Smooth muscle cell (in vitro differentiated cells): ENCODE results near the gene ACTRT2. TPM values are rescaled to one million over a fixed set of nuclear protein-coding genes. Genes with fewer than 3 reads are reported as not detected.

Experiments used
- DNase-seq: peaks from one replicate; lab custom pipeline; 2025; ENCODE audit not compliant: unreplicated experiment; lab: John Stamatoyannopoulos, UW
- H2AFZ ChIP-seq: fragments of 200-600 bp; sonication (generic); 2 replicates; pipeline ENCODE4 v1.6.0; 2016; ENCODE audit warnings: antibody characterized with exemption, low read depth, mild to moderate bottlenecking
- H3F3A ChIP-seq: fragments of 200-600 bp; sonication (generic); 2 replicates; pipeline ENCODE4 v1.6.0; 2017; ENCODE audit warnings: antibody characterized with exemption, low read depth
- H3K27ac ChIP-seq: fragments of 200-600 bp; sonication (generic); 2 replicates; pipeline ENCODE4 v1.5.1; 2016; ENCODE audit warnings: low read depth, mild to moderate bottlenecking
- H3K27me3 ChIP-seq: fragments of 200-600 bp; sonication (generic); 2 replicates; pipeline ENCODE4 v1.6.1; 2016; ENCODE audit warnings: low read depth, mild to moderate bottlenecking
- H3K36me3 ChIP-seq: fragments of 200-600 bp; sonication (generic); 2 replicates; pipeline ENCODE4 v1.5.1; 2016; ENCODE audit warnings: low read depth
- H3K4me1 ChIP-seq: fragments of 200-600 bp; sonication (generic); 2 replicates; pipeline ENCODE4 v1.5.1; 2016; ENCODE audit warnings: low read depth
- H3K4me2 ChIP-seq: fragments of 200-600 bp; sonication (generic); 2 replicates; pipeline ENCODE4 v1.6.0; 2016; ENCODE audit warnings: mild to moderate bottlenecking
- H3K4me3 ChIP-seq: fragments of 200-600 bp; sonication (generic); 2 replicates; pipeline ENCODE4 v1.5.1; 2016; ENCODE audit warnings: mild to moderate bottlenecking
- H3K79me2 ChIP-seq: fragments of 200-600 bp; sonication (generic); 2 replicates; pipeline ENCODE4 v1.6.0; 2016; ENCODE audit warnings: low read depth, mild to moderate bottlenecking
- H3K9ac ChIP-seq: fragments of 200-600 bp; sonication (generic); 2 replicates; pipeline ENCODE4 v1.6.0; 2016; ENCODE audit warnings: low read depth
- H3K9me3 ChIP-seq: fragments of 200-600 bp; sonication (generic); replicated peaks from 2 replicates; pipeline ENCODE4 v1.5.1; 2016; ENCODE audit warnings: low read depth
- H4K20me1 ChIP-seq: fragments of 200-600 bp; sonication (generic); 2 replicates; pipeline ENCODE4 v1.6.0; 2016; ENCODE audit warnings: low read depth
- CTCF ChIP-seq: fragments of 200-600 bp; sonication (generic); IDR thresholded peaks from 2 replicates; pipeline ENCODE4 v1.5.1; 2017; ENCODE audit warnings: borderline replicate concordance, mild to moderate bottlenecking, antibody characterized with exemption; ENCODE audit not compliant: insufficient read depth, poor library complexity, severe bottlenecking
- WGBS: methylation state at CpG from one replicate; pipeline ENCODE4 v1.1.7; 2016; ENCODE audit warnings: low lambda C conversion rate; 5-methylcytosine and 5-hydroxymethylcytosine counted together
- polyA plus RNA-seq: library from polyadenylated mRNA; unstranded; fragments of >200 nt; fragmentation: Nextera tagmentation; extraction: Ambion mirVana; gene quantifications from 2 replicates; pipeline ENCODE4 v1.2.1, GENCODE V29; 2016
- total RNA-seq: library from RNA; depleted of rRNA; stranded (reverse); fragments of >200 nt; gene quantifications from 2 replicates; pipeline ENCODE4 v1.2.3, GENCODE V29; 2014

ACTRT2 gene
- total and polyA plus RNA-seq, 2 experiments from 2014 or later, result not detected

- no peaks in the 10 kb centered on the region for H4K20me1 ChIP-seq
- H3K36me3 ChIP-seq, result no peaks in the 10 kb centered on the region
- DNase-seq, result no peak
- no peak for TF ChIP-seq CTCF
- no peaks in the 10 kb centered on the region for H3K4me1 ChIP-seq
- H3K4me2 ChIP-seq, result no peak overlapping the region
- no peak overlapping the region for H3K9ac ChIP-seq
- no peaks in the 10 kb centered on the region for H3F3A ChIP-seq
- H3K79me2 ChIP-seq, result no peaks in the 10 kb centered on the region
- 87% methylated on average over 22 of the region's 22 CpGs for WGBS
- no peaks in the 10 kb centered on the region for H3K9me3 ChIP-seq
- no peak overlapping the region for H3K4me3 ChIP-seq
- no peak overlapping the region for H3K27ac ChIP-seq
- no peaks in the 10 kb centered on the region for H3K27me3 ChIP-seq
- no peak overlapping the region for H2AFZ ChIP-seq
Observed at GRCh38 chr1:3036447-3037280, 15.4 kb downstream of the ACTRT2 start.

- Histone ChIP-seq H3K9me3 (no peaks in the 10 kb centered on the region), H3K27me3 (no peaks in the 10 kb centered on the region), H2AFZ (no peak overlapping the region), H3K4me3 (no peak overlapping the region), H3K36me3 (no peaks in the 10 kb centered on the region), H3F3A (no peaks in the 10 kb centered on the region), H3K79me2 (no peaks in the 10 kb centered on the region), H4K20me1 (no peaks in the 10 kb centered on the region), H3K4me1 (no peaks in the 10 kb centered on the region), H3K27ac (no peak overlapping the region), H3K4me2 (no peak overlapping the region), H3K9ac (no peak overlapping the region)
- DNase-seq, result no peak
- WGBS, result 84% methylated on average over 32 of the region's 32 CpGs
- TF ChIP-seq CTCF, result no peak
Observed at GRCh38 chr1:3037281-3038040, 16.2 kb downstream of the ACTRT2 start.

GRCh38 chr1:3038113-3038551, 16.9 kb downstream of the ACTRT2 start:
- H3K4me2 ChIP-seq, result no peak overlapping the region
- no peaks in the 10 kb centered on the region for H3K9me3 ChIP-seq
- 83% methylated on average over 11 of the region's 11 CpGs for WGBS
- no peak overlapping the region for H3K9ac ChIP-seq
- no peaks in the 10 kb centered on the region for H3K27me3 ChIP-seq
- H3K4me3 ChIP-seq, result no peak overlapping the region
- no peaks in the 10 kb centered on the region for H3K79me2 ChIP-seq
- no peaks in the 10 kb centered on the region for H3K36me3 ChIP-seq
- TF ChIP-seq CTCF, result no peak
- H2AFZ ChIP-seq, result no peak overlapping the region
- no peaks in the 10 kb centered on the region for H3F3A ChIP-seq
- H3K4me1 ChIP-seq, result no peaks in the 10 kb centered on the region
- H3K27ac ChIP-seq, result no peak overlapping the region
- H4K20me1 ChIP-seq, result no peaks in the 10 kb centered on the region
- DNase-seq, result no peak
